HEK293 (cell line): ENCODE results near the gene DPH7.

Source experiments
- CTCF ChIA-PET: fragments of 350-600 bp; formaldehyde crosslinking; extraction: SDS; loops from one replicate; lab custom pipeline; 2021; ENCODE audit warnings: antibody characterized with exemption; lab: Yijun Ruan, JAX
- POLR2A ChIA-PET: fragments of 300-600 bp; formaldehyde crosslinking; extraction: SDS; loops from one replicate; lab custom pipeline; 2020; ENCODE audit warnings: antibody characterized with exemption, inconsistent platforms; lab: Yijun Ruan, JAX
- H3K27ac ChIP-seq: fragments of 200-500 bp; sonication (Bioruptor generic); 2 replicates; pipeline ENCODE4 v1.5.1; 2014; ENCODE audit warnings: low read depth, low read length, control low read depth, inconsistent platforms; ENCODE audit errors: extremely low read depth
- H3K36me3 ChIP-seq, 2 experiments: fragments of 200-500 bp in 1 of 2; sonication (Bioruptor generic) in 1 of 2; 1 replicate in 1 of 2; 2 replicates in 1 of 2; pipeline ENCODE4 v1.5.1; 2014 to 2017; ENCODE audit warnings: inconsistent platforms in 2 of 2, low read length in 2 of 2; ENCODE audit not compliant: control insufficient read depth in 2 of 2, insufficient read depth in 1 of 2
- H3K4me1 ChIP-seq: fragments of 200-500 bp; sonication (Bioruptor generic); 2 replicates; pipeline ENCODE4 v1.5.1; 2014; ENCODE audit warnings: mild to moderate bottlenecking, low read length, inconsistent platforms; ENCODE audit not compliant: control insufficient read depth, insufficient read depth
- H3K4me3 ChIP-seq: 2 replicates; pipeline ENCODE4 v1.5.1; 2011; ENCODE audit warnings: low read depth, mild to moderate bottlenecking, control low read depth, low read length, moderate library complexity
- H3K9me3 ChIP-seq: fragments of 200-500 bp; sonication (Bioruptor generic); 2 replicates; pipeline ENCODE4 v1.5.1; 2014; ENCODE audit warnings: low read depth, low read length, inconsistent platforms; ENCODE audit not compliant: control insufficient read depth, insufficient read depth
- BCL11B ChIP-seq: fragments of 450-650 bp; formaldehyde crosslinking; IDR thresholded peaks from 2 replicates; pipeline ENCODE4 v1.5.1; 2016; ENCODE audit warnings: low read depth, missing biosample characterization, missing genetic modification characterization
- FEZF1 ChIP-seq: fragments of 450-650 bp; formaldehyde crosslinking; IDR thresholded peaks from 2 replicates; pipeline ENCODE4 v1.5.1; 2016; ENCODE audit warnings: missing biosample characterization, missing genetic modification characterization
- GLI4 ChIP-seq: fragments of 450-650 bp; formaldehyde crosslinking; IDR thresholded peaks from 2 replicates; pipeline ENCODE4 v1.5.1; 2016; ENCODE audit warnings: missing biosample characterization, missing genetic modification characterization
- SALL2 ChIP-seq: fragments of 450-650 bp; formaldehyde crosslinking; IDR thresholded peaks from 2 replicates; pipeline ENCODE4 v1.5.0; 2017; ENCODE audit warnings: missing biosample characterization, mild to moderate bottlenecking, missing genetic modification characterization, borderline replicate concordance
- SCRT1 ChIP-seq: fragments of 450-650 bp; formaldehyde crosslinking; IDR thresholded peaks from 2 replicates; pipeline ENCODE4 v1.5.1; 2016; ENCODE audit warnings: missing biosample characterization, missing genetic modification characterization, borderline replicate concordance
- ZNF248 ChIP-seq: fragments of 450-650 bp; formaldehyde crosslinking; IDR thresholded peaks from 2 replicates; pipeline ENCODE4 v1.5.1; 2017; ENCODE audit warnings: missing biosample characterization, missing genetic modification characterization
- ZNF266 ChIP-seq: fragments of 450-650 bp; formaldehyde crosslinking; IDR thresholded peaks from 2 replicates; pipeline ENCODE4 v1.5.1; 2016; ENCODE audit warnings: missing biosample characterization, missing genetic modification characterization, low read depth
- ZNF350 ChIP-seq: fragments of 450-650 bp; formaldehyde crosslinking; IDR thresholded peaks from 2 replicates; pipeline ENCODE4 v1.5.0; 2017; ENCODE audit warnings: missing biosample characterization, mild to moderate bottlenecking, missing genetic modification characterization
- ZNF366 ChIP-seq: fragments of 450-650 bp; formaldehyde crosslinking; conservative IDR thresholded peaks from 2 replicates; pipeline ENCODE4 v1.5.1; 2016; ENCODE audit warnings: missing biosample characterization, missing genetic modification characterization
- ZXDB ChIP-seq: fragments of 450-650 bp; formaldehyde crosslinking; IDR thresholded peaks from 2 replicates; pipeline ENCODE4 v1.5.1; 2016; ENCODE audit warnings: missing biosample characterization, missing genetic modification characterization
- TF ChIP-seq, protein P1 (sequence below): fragments of 450-650 bp; formaldehyde crosslinking; IDR thresholded peaks from 2 replicates; pipeline ENCODE4 v1.5.1; 2016; ENCODE audit warnings: missing biosample characterization, missing genetic modification characterization
- TF ChIP-seq, protein P2 (sequence below): fragments of 450-650 bp; formaldehyde crosslinking; IDR thresholded peaks from 2 replicates; pipeline ENCODE4 v1.5.1; 2016; ENCODE audit warnings: missing biosample characterization, missing genetic modification characterization
- TF ChIP-seq, protein P3 (sequence below): fragments of 450-650 bp; formaldehyde crosslinking; IDR thresholded peaks from 2 replicates; pipeline ENCODE4 v1.5.1; 2016; ENCODE audit warnings: missing biosample characterization, missing genetic modification characterization
- TF ChIP-seq, protein P4 (sequence below): fragments of 450-650 bp; formaldehyde crosslinking; conservative IDR thresholded peaks from 2 replicates; pipeline ENCODE4 v1.5.1; 2016; ENCODE audit warnings: low read depth, missing biosample characterization, missing genetic modification characterization
- TF ChIP-seq, protein P5 (sequence below): fragments of 450-650 bp; formaldehyde crosslinking; IDR thresholded peaks from 2 replicates; pipeline ENCODE4 v1.5.1; 2016; ENCODE audit warnings: missing biosample characterization, missing genetic modification characterization, low read depth
- TF ChIP-seq, protein P6 (sequence below): fragments of 450-650 bp; formaldehyde crosslinking; IDR thresholded peaks from 2 replicates; pipeline ENCODE4 v1.5.1; 2016; ENCODE audit warnings: missing biosample characterization, missing genetic modification characterization

The DPH7 gene

DNA sequence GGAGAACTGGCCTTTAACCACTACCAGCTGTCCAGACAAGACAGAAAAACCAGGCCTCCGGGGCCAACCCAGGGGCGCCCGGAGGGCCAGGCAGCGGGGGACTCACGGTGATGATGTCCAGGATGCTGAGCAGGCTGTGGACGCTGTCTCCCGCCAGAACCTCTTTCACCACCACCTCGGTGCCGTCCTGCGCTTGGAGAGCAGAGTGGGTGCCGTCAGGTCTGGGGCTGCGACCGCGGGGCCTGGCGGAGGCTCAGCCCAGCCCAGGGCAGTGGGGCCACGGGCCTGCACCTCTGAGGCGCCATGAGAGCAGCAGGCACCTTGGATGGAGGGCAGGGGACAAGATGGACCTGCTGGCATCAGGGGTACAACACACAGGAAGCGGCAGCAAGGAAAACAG is 38.2 kb downstream of the DPH7 start:
- no peaks in the 10 kb centered on the region for H3K9me3 ChIP-seq
- no peak overlapping the region for H3K27ac ChIP-seq
- no peaks in the 10 kb centered on the region; a peak in 1 of 3 replicates for H3K36me3 ChIP-seq
- H3K4me3 ChIP-seq = no peak overlapping the region
- ChIA-PET CTCF (interaction anchor here (1.8 kb wide), 1 partner anchor 254 kb away, joined by 6 read pairs; no protein-coding TSS in a partner anchor), POLR2A (interaction anchor here (2.2 kb wide), 1 partner anchor 12 kb away, joined by 7 read pairs; the partner anchor contains the start of gene MRPL41)
- no peaks in the 10 kb centered on the region for H3K4me1 ChIP-seq
- TF ChIP-seq ZNF248 (tag by site-specific recombination) = no peak
- TF ChIP-seq, protein P1, sequence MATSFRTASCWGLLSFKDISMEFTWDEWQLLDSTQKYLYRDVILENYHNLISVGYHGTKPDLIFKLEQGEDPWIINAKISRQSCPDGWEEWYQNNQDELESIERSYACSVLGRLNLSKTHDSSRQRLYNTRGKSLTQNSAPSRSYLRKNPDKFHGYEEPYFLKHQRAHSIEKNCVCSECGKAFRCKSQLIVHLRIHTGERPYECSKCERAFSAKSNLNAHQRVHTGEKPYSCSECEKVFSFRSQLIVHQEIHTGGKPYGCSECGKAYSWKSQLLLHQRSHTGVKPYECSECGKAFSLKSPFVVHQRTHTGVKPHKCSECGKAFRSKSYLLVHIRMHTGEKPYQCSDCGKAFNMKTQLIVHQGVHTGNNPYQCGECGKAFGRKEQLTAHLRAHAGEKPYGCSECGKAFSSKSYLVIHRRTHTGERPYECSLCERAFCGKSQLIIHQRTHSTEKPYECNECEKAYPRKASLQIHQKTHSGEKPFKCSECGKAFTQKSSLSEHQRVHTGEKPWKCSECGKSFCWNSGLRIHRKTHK = no peak
- TF ChIP-seq ZXDB (tag by site-specific recombination) = no peak
- TF ChIP-seq ZNF366 = no peak
- TF ChIP-seq ZNF266 (tag by site-specific recombination) = no peak
- TF ChIP-seq ZNF350 = no peak
- TF ChIP-seq, protein P2, sequence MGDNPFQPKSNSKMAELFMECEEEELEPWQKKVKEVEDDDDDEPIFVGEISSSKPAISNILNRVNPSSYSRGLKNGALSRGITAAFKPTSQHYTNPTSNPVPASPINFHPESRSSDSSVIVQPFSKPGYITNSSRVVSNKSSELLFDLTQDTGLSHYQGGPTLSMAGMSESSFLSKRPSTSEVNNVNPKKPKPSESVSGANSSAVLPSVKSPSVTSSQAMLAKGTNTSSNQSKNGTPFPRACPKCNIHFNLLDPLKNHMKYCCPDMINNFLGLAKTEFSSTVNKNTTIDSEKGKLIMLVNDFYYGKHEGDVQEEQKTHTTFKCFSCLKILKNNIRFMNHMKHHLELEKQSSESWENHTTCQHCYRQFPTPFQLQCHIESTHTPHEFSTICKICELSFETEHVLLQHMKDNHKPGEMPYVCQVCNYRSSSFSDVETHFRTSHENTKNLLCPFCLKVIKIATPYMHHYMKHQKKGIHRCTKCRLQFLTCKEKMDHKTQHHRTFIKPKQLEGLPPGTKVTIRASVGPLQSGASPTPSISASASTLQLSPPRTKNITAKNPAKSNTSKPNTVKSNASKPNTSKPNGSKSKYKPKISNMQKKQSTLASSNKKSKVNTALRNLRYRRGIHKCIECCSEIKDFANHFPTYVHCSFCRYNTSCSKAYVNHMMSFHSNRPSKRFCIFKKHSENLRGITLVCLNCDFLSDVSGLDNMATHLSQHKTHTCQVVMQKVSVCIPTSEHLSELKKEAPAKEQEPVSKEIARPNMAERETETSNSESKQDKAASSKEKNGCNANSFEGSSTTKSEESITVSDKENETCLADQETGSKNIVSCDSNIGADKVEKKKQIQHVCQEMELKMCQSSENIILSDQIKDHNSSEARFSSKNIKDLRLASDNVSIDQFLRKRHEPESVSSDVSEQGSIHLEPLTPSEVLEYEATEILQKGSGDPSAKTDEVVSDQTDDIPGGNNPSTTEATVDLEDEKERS (tag by site-specific recombination) = no peak
- TF ChIP-seq, protein P3, sequence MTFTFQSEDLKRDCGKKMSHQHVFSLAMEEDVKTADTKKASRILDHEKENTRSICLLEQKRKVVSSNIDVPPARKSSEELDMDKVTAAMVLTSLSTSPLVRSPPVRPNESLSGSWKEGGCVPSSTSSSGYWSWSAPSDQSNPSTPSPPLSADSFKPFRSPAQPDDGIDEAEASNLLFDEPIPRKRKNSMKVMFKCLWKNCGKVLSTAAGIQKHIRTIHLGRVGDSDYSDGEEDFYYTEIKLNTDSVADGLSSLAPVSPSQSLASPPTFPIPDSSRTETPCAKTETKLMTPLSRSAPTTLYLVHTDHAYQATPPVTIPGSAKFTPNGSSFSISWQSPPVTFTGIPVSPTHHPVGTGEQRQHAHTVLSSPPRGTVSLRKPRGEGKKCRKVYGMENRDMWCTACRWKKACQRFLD (tag by site-specific recombination) = no peak
- TF ChIP-seq FEZF1 (tag by site-specific recombination) = no peak
- TF ChIP-seq, protein P4, sequence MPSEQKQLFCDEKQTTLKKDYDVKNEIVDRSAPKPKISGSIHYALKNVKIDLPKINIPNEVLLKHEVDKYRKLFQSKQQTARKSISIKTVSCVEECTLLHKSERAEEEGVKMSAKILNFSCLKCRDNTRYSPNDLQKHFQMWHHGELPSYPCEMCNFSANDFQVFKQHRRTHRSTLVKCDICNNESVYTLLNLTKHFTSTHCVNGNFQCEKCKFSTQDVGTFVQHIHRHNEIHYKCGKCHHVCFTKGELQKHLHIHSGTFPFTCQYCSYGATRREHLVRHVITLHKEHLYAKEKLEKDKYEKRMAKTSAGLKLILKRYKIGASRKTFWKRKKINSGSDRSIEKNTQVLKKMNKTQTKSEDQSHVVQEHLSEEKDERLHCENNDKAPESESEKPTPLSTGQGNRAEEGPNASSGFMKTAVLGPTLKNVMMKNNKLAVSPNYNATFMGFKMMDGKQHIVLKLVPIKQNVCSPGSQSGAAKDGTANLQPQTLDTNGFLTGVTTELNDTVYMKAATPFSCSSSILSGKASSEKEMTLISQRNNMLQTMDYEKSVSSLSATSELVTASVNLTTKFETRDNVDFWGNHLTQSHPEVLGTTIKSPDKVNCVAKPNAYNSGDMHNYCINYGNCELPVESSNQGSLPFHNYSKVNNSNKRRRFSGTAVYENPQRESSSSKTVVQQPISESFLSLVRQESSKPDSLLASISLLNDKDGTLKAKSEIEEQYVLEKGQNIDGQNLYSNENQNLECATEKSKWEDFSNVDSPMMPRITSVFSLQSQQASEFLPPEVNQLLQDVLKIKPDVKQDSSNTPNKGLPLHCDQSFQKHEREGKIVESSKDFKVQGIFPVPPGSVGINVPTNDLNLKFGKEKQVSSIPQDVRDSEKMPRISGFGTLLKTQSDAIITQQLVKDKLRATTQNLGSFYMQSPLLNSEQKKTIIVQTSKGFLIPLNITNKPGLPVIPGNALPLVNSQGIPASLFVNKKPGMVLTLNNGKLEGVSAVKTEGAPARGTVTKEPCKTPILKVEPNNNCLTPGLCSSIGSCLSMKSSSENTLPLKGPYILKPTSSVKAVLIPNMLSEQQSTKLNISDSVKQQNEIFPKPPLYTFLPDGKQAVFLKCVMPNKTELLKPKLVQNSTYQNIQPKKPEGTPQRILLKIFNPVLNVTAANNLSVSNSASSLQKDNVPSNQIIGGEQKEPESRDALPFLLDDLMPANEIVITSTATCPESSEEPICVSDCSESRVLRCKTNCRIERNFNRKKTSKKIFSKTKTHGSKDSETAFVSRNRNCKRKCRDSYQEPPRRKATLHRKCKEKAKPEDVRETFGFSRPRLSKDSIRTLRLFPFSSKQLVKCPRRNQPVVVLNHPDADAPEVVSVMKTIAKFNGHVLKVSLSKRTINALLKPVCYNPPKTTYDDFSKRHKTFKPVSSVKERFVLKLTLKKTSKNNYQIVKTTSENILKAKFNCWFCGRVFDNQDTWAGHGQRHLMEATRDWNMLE (tag by site-specific recombination) = no peak
- TF ChIP-seq, protein P5, sequence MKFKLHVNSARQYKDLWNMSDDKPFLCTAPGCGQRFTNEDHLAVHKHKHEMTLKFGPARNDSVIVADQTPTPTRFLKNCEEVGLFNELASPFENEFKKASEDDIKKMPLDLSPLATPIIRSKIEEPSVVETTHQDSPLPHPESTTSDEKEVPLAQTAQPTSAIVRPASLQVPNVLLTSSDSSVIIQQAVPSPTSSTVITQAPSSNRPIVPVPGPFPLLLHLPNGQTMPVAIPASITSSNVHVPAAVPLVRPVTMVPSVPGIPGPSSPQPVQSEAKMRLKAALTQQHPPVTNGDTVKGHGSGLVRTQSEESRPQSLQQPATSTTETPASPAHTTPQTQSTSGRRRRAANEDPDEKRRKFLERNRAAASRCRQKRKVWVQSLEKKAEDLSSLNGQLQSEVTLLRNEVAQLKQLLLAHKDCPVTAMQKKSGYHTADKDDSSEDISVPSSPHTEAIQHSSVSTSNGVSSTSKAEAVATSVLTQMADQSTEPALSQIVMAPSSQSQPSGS = no peak
- TF ChIP-seq GLI4 (tag by site-specific recombination) = no peak
- no peak for TF ChIP-seq SCRT1 (tag by site-specific recombination)
- no peak for TF ChIP-seq SALL2 (tag by site-specific recombination)
- no peak for TF ChIP-seq BCL11B (tag by site-specific recombination)
- TF ChIP-seq, protein P6, sequence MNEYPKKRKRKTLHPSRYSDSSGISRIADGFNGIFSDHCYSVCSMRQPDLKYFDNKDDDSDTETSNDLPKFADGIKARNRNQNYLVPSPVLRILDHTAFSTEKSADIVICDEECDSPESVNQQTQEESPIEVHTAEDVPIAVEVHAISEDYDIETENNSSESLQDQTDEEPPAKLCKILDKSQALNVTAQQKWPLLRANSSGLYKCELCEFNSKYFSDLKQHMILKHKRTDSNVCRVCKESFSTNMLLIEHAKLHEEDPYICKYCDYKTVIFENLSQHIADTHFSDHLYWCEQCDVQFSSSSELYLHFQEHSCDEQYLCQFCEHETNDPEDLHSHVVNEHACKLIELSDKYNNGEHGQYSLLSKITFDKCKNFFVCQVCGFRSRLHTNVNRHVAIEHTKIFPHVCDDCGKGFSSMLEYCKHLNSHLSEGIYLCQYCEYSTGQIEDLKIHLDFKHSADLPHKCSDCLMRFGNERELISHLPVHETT (tag by site-specific recombination) = no peak
